Activated CD8-positive, alpha-beta memory T cell treated with anti-CD3 and anti-CD28 coated beads for 48 hours (primary cell): ENCODE results near the gene VANGL1.

Source experiments
- DNase-seq, 3 experiments: peaks; one replicate each; pipeline ENCODE4 v3.0.0-alpha.2; 2020; ENCODE audit warnings: low read depth in 2 of 3, low spot score in 2 of 3

The VANGL1 gene

GRCh38 chr1:115702959-115703358 is 61.2 kb downstream of the VANGL1 start:
- DNase-seq, result no peak

- no peak for DNase-seq
Observed at GRCh38 chr1:115705085-115705951, 63.5 kb downstream of the VANGL1 start.

GRCh38 chr1:115705963-115706362 is 64.2 kb downstream of the VANGL1 start:
- DNase-seq, result no peak

GRCh38 chr1:115706587-115707425 is 65.0 kb downstream of the VANGL1 start:
- no peak for DNase-seq

GRCh38 chr1:115710859-115711624 is 69.3 kb downstream of the VANGL1 start:
- no peak for DNase-seq

GRCh38 chr1:115712911-115713609 is 71.3 kb downstream of the VANGL1 start:
- no peak for DNase-seq

GRCh38 chr1:115713906-115714305 is 72.1 kb downstream of the VANGL1 start:
- no peak for DNase-seq

- no peak for DNase-seq
Observed at GRCh38 chr1:115714572-115715141, 72.9 kb downstream of the VANGL1 start.

GRCh38 chr1:115717541-115717940 is 75.8 kb downstream of the VANGL1 start:
- DNase-seq, result peak in 1 of 3 experiments; percentile 3

- no peak for DNase-seq
Observed at GRCh38 chr1:115718011-115718754, 76.4 kb downstream of the VANGL1 start.

GRCh38 chr1:115719285-115719684 is 77.5 kb downstream of the VANGL1 start:
- no peak for DNase-seq

GRCh38 chr1:115722221-115722620 is 80.5 kb downstream of the VANGL1 start:
- DNase-seq, result no peak

GRCh38 chr1:115723756-115724155 is 82.0 kb downstream of the VANGL1 start:
- no peak for DNase-seq

GRCh38 chr1:115725600-115725999 is 83.8 kb downstream of the VANGL1 start:
- no peak for DNase-seq

- DNase-seq, result no peak
Observed at GRCh38 chr1:115726161-115726560, 84.4 kb downstream of the VANGL1 start.

GRCh38 chr1:115726570-115726969 is 84.8 kb downstream of the VANGL1 start:
- DNase-seq, result no peak

- no peak for DNase-seq
Observed at GRCh38 chr1:115727706-115728249, 86.0 kb downstream of the VANGL1 start.

- no peak for DNase-seq
Observed at GRCh38 chr1:115728341-115728740, 86.6 kb downstream of the VANGL1 start.

GRCh38 chr1:115729756-115730155 is 88.0 kb downstream of the VANGL1 start:
- DNase-seq, result no peak
